ENCODE data around the gene MYO19.
A peak's percentile ranks its signal among the peaks of the same experiment; 100 is the strongest.

Gene MYO19

GRCh38 chr17:36534840-36535668, at the start of gene MYO19, which contains the start of gene PIGW:
Gene MYO19 (minus strand): TSS chr17:36534868. CDS start chr17:36532538, 2,330 bp downstream.
Gene PIGW (plus strand): TSS chr17:36534987. CDS start chr17:36537102, 2,115 bp downstream.
- Histone ChIP-seq H3K4me1 (ENCODE audit: control insufficient read depth, insufficient read depth, low read length) (peaks cover 14% of the 10 kb centered on the region), H3K27me3 (replicated peaks; ENCODE audit: control insufficient read depth, insufficient read depth, low read length) (no peaks in the 10 kb centered on the region), H3K9ac (ENCODE audit: low read length) (peak within 1 kb of the TSS; percentile 96), H3K4me3 (ENCODE audit: low read length) (peak within 1 kb of the TSS; percentile 94), H3K9me3 (ENCODE audit: control insufficient read depth, low read length) (no peaks in the 10 kb centered on the region), H3K36me3 (ENCODE audit: control insufficient read depth, insufficient read depth, low read length, severe bottlenecking) (peaks cover 39% of the 10 kb centered on the region)
- peak; percentile 96 for DNase-seq (ENCODE audit: low read depth)

GRCh38 chr17:36583787-36584186, 49.1 kb upstream of the MYO19 start:
- no peak for DNase-seq (ENCODE audit: low read depth)
- Histone ChIP-seq H3K36me3 (ENCODE audit: control insufficient read depth, insufficient read depth, low read length, severe bottlenecking) (peaks cover 97% of the 10 kb centered on the region), H3K4me1 (ENCODE audit: control insufficient read depth, insufficient read depth, low read length) (peaks cover 23% of the 10 kb centered on the region), H3K9me3 (ENCODE audit: control insufficient read depth, low read length) (no peaks in the 10 kb centered on the region), H3K4me3 (ENCODE audit: low read length) (no peak overlapping the region), H3K9ac (ENCODE audit: low read length) (peak overlapping the region; percentile 3), H3K27me3 (replicated peaks; ENCODE audit: control insufficient read depth, insufficient read depth, low read length) (no peaks in the 10 kb centered on the region)

GRCh38 chr17:36578671-36579070, 44.0 kb upstream of the MYO19 start:
- Histone ChIP-seq H3K27me3 (replicated peaks; ENCODE audit: control insufficient read depth, insufficient read depth, low read length) (no peaks in the 10 kb centered on the region), H3K4me3 (ENCODE audit: low read length) (no peak overlapping the region), H3K9ac (ENCODE audit: low read length) (no peak overlapping the region), H3K4me1 (ENCODE audit: control insufficient read depth, insufficient read depth, low read length) (peaks cover 29% of the 10 kb centered on the region), H3K9me3 (ENCODE audit: control insufficient read depth, low read length) (no peaks in the 10 kb centered on the region), H3K36me3 (ENCODE audit: control insufficient read depth, insufficient read depth, low read length, severe bottlenecking) (peaks cover 82% of the 10 kb centered on the region)
- DNase-seq (ENCODE audit: low read depth) = peak; percentile 40

DNA sequence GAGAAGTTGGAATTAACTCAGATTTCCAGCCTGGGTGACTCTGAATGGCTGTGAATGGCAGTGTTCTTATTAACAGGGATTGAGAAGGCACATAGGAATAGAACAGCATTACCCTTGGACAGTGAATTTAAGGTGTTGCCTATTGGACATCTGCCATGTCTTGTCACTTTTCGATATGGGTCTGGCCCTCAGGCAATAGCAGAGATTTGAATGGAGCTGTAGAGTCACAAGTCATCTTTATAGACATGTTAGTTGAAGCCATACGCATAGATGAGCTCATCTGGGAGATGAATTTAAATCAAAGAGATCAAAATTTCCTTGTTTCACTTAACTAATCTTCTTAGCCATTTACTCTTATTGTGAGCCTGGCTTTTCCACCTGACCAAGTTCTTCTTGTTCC, 42.1 kb upstream of the MYO19 start:
- H3K4me3 ChIP-seq (ENCODE audit: low read length) = no peak overlapping the region
- no peak overlapping the region for H3K9ac ChIP-seq (ENCODE audit: low read length)
- no peaks in the 10 kb centered on the region for H3K9me3 ChIP-seq (ENCODE audit: control insufficient read depth, low read length)
- DNase-seq (ENCODE audit: low read depth) = no peak
- peaks cover 82% of the 10 kb centered on the region for H3K36me3 ChIP-seq (ENCODE audit: control insufficient read depth, insufficient read depth, low read length, severe bottlenecking)
- peaks cover 22% of the 10 kb centered on the region for H3K4me1 ChIP-seq (ENCODE audit: control insufficient read depth, insufficient read depth, low read length)
- no peaks in the 10 kb centered on the region for H3K27me3 ChIP-seq (replicated peaks; ENCODE audit: control insufficient read depth, insufficient read depth, low read length)

DNA sequence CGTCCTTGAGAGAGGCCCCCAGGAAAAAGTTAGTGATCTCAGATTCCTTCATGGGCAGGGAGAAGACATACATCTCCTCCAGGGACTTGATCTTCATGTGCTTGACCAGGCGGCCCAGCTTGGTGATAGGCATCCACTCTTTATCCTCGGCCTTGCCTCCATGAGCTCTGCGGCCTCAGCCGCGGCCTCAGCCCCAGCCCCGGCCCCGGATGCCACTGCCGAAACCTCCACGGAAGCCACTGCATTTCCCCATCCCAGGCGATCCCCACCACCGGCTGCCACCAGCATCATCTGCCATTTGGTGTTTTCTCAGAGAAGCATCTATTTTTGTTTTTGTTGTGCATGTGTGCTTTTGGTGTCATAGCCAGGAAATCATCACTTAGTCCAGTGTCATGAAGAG, 40.4 kb upstream of the MYO19 start:
- H3K36me3 ChIP-seq (ENCODE audit: control insufficient read depth, insufficient read depth, low read length, severe bottlenecking) = peaks cover 82% of the 10 kb centered on the region

DNA sequence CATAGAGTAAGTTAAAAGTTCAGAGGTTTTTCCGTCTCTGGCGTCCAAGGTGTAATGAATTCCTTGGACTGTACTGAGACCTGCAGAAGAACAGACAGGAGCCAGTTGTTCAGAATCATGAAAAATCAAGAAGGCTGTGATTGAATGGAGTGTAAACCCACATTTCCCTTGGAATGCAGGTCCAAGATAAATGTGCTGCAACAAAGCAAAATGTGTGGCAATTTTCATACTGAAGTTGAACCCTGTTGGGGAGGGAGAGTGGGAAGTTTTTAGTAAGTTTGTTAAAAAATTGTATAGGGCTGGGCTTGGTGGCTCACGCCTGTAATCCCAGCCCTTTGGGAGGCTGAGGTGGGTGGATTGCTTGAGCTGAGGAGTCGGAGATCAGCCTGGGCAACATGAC, 31.4 kb upstream of the MYO19 start:
- Histone ChIP-seq H3K27me3 (replicated peaks; ENCODE audit: control insufficient read depth, insufficient read depth, low read length) (no peaks in the 10 kb centered on the region), H3K36me3 (ENCODE audit: control insufficient read depth, insufficient read depth, low read length, severe bottlenecking) (peaks cover 81% of the 10 kb centered on the region), H3K9me3 (ENCODE audit: control insufficient read depth, low read length) (no peaks in the 10 kb centered on the region), H3K4me1 (ENCODE audit: control insufficient read depth, insufficient read depth, low read length) (peaks cover 20% of the 10 kb centered on the region), H3K9ac (ENCODE audit: low read length) (peak overlapping the region; percentile 38), H3K4me3 (ENCODE audit: low read length) (no peak overlapping the region)
- DNase-seq (ENCODE audit: low read depth) = no peak

More for the DNA sequence above, 40.4 kb upstream of the MYO19 start:
- no peak for DNase-seq (ENCODE audit: low read depth)
- Histone ChIP-seq H3K4me1 (ENCODE audit: control insufficient read depth, insufficient read depth, low read length) (peaks cover 22% of the 10 kb centered on the region), H3K4me3 (ENCODE audit: low read length) (no peak overlapping the region), H3K27me3 (replicated peaks; ENCODE audit: control insufficient read depth, insufficient read depth, low read length) (no peaks in the 10 kb centered on the region), H3K9ac (ENCODE audit: low read length) (no peak overlapping the region), H3K9me3 (ENCODE audit: control insufficient read depth, low read length) (no peaks in the 10 kb centered on the region)

DNA sequence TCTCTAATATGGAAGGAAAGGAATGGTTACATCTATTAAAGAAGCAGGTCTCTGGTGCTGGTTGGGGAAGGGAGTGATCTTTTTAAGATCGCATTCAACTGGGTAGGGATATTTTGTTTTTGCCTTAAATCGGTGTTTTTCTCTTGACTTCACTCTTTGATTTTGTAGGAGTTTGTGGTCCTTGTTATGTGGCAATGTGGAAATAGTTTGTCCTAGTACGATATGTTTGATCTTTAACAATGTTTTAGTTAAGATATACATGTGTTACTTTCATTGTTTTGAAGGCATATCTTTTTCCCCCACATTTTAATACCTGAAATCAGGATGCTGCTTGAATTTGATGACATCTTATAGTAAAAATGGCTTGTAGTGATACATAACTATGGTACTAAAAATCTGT, 18.8 kb upstream of the MYO19 start:
- Histone ChIP-seq H3K9ac (ENCODE audit: low read length) (no peak overlapping the region), H3K4me1 (ENCODE audit: control insufficient read depth, insufficient read depth, low read length) (peaks cover 34% of the 10 kb centered on the region), H3K9me3 (ENCODE audit: control insufficient read depth, low read length) (no peaks in the 10 kb centered on the region), H3K4me3 (ENCODE audit: low read length) (peak overlapping the region; percentile 39), H3K36me3 (ENCODE audit: control insufficient read depth, insufficient read depth, low read length, severe bottlenecking) (peaks cover 41% of the 10 kb centered on the region), H3K27me3 (replicated peaks; ENCODE audit: control insufficient read depth, insufficient read depth, low read length) (no peaks in the 10 kb centered on the region)
- no peak for DNase-seq (ENCODE audit: low read depth)

DNA sequence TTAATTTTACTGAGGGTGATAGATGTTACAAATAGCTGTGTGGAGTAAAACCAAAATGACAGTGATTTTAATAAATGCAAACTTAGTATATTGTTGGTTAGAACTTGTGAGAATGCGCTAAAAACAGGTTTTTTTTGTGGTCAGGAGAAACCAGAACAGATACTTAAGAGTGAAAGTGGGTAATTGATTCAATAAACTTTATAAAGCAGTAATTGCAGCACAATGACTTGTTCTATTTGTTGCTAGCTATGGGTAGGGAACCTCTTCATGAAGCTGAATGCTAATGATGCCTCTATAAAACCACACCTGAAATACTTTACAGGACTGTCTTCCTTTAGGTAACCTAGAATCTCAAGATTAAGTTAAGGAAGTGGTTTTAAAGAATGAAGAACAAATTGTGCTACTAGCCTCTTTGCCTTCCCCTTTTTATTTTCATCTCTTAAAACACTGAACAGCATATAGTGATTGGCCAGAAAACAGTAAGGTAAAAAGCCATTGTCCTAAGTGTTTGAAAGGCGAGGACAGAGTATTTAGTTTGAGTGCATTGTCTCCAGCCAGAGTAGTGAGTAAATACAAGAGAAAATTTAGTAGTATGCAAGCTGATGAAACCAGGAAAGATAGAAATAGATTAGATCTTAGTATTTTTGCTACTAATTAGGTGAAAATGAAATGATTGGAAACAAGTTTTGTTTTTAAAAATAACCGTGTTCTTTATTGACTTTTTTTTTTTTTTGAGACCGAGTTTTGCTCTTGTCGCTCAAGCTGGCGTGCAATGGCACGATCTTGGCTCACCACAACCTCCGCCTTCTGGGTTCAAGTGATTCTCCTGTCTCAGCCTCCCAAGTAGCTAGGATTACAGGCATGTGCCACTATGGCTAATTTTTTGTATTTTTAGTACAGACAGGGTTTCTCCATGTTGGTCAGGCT, 16.1 kb upstream of the MYO19 start:
- H3K4me1 ChIP-seq (ENCODE audit: control insufficient read depth, insufficient read depth, low read length) = peaks cover 48% of the 10 kb centered on the region
- no peaks in the 10 kb centered on the region for H3K27me3 ChIP-seq (replicated peaks; ENCODE audit: control insufficient read depth, insufficient read depth, low read length)
- no peak overlapping the region for H3K9ac ChIP-seq (ENCODE audit: low read length)
- DNase-seq (ENCODE audit: low read depth) = no peak
- peaks cover 26% of the 10 kb centered on the region for H3K36me3 ChIP-seq (ENCODE audit: control insufficient read depth, insufficient read depth, low read length, severe bottlenecking)
- H3K4me3 ChIP-seq (ENCODE audit: low read length) = no peak overlapping the region
- H3K9me3 ChIP-seq (ENCODE audit: control insufficient read depth, low read length) = no peaks in the 10 kb centered on the region

DNA sequence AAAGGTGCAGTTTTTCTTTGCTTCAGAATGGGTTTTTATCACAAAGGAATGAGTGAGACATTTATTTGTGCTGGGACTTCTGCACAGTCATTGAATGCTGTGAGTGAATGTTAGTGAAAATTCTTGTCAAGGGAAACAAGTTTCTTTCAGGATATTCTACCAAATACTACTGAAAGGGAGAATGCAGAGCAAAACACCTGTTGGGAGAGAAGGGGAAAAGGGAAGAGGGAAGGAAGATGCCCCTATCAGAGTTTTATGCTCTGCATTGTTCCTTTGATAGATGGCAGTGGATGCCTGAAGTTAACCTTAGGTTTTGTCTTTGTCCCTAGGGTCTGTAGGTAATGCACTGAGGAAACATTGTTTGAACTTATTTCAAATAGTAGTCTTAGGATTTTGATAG, 13.1 kb upstream of the MYO19 start:
- peak overlapping the region; percentile 98 for H3K4me3 ChIP-seq (ENCODE audit: low read length)
- peak overlapping the region; percentile 99 for H3K9ac ChIP-seq (ENCODE audit: low read length)
- H3K4me1 ChIP-seq (ENCODE audit: control insufficient read depth, insufficient read depth, low read length) = peaks cover 46% of the 10 kb centered on the region
- no peak for DNase-seq (ENCODE audit: low read depth)
- no peaks in the 10 kb centered on the region for H3K27me3 ChIP-seq (replicated peaks; ENCODE audit: control insufficient read depth, insufficient read depth, low read length)
- H3K9me3 ChIP-seq (ENCODE audit: control insufficient read depth, low read length) = no peaks in the 10 kb centered on the region
- H3K36me3 ChIP-seq (ENCODE audit: control insufficient read depth, insufficient read depth, low read length, severe bottlenecking) = peaks cover 10% of the 10 kb centered on the region

- Histone ChIP-seq H3K27me3 (replicated peaks; ENCODE audit: control insufficient read depth, insufficient read depth, low read length) (no peaks in the 10 kb centered on the region), H3K9me3 (ENCODE audit: control insufficient read depth, low read length) (no peaks in the 10 kb centered on the region), H3K36me3 (ENCODE audit: control insufficient read depth, insufficient read depth, low read length, severe bottlenecking) (peaks cover 10% of the 10 kb centered on the region), H3K4me1 (ENCODE audit: control insufficient read depth, insufficient read depth, low read length) (peaks cover 41% of the 10 kb centered on the region), H3K9ac (ENCODE audit: low read length) (peak overlapping the region; percentile 99), H3K4me3 (ENCODE audit: low read length) (peak overlapping the region; percentile 98)
- DNase-seq (ENCODE audit: low read depth) = peak; percentile 24
Measured at GRCh38 chr17:36546418-36547093, 11.9 kb upstream of the MYO19 start.
